IMR-90 (cell line): ENCODE results near the gene NPPA. TPM values are rescaled to one million over a fixed set of nuclear protein-coding genes. Genes with fewer than 3 reads are reported as not detected.
A peak's percentile ranks its signal among the peaks of the same experiment; 100 is the strongest.

Experiments
- ATAC-seq: fragments of 200-7000 bp; cut with Tn5 transposase; 2 replicates; pipeline ENCODE4 v1.9.1; 2020; ENCODE audit warnings: low read depth, mild to moderate bottlenecking, moderate library complexity
- BruUV-seq: library from RNA; stranded (reverse); fragments of 400-500 nt; replicated peaks from 2 replicates; lab custom pipeline; 2021; lab: Mats Ljungman, UMichigan
- CTCF ChIA-PET: fragments of 300-600 bp; formaldehyde crosslinking; extraction: SDS; loops from one replicate; lab custom pipeline; 2021; ENCODE audit warnings: antibody characterized with exemption; lab: Yijun Ruan, JAX
- POLR2A ChIA-PET: fragments of 300-600 bp; sonication (Branson Sonifier 250); formaldehyde crosslinking; loops from one replicate; lab custom pipeline; 2022; ENCODE audit warnings: antibody characterized with exemption; ENCODE audit not compliant: unreplicated experiment; lab: Charles Lee
- DNase-seq: peaks from one replicate; pipeline ENCODE4 v3.0.0; 2013
- H2AFZ ChIP-seq: replicated peaks from 2 replicates; pipeline ENCODE3; 2013; ENCODE audit warnings: low read length, mild to moderate bottlenecking; ENCODE audit not compliant: poor library complexity
- H2AK5ac ChIP-seq: 2 replicates; pipeline ENCODE4 v1.6.1; 2013; ENCODE audit warnings: low read depth, low read length, inconsistent platforms
- H2AK9ac ChIP-seq: replicated peaks from 2 replicates; pipeline ENCODE3; 2013; ENCODE audit warnings: mild to moderate bottlenecking, low read depth, low read length, moderate library complexity; ENCODE audit not compliant: poor library complexity
- H2BK120ac ChIP-seq: 2 replicates; pipeline ENCODE4 v1.6.1; 2013; ENCODE audit warnings: low read depth, low read length, inconsistent platforms
- H2BK15ac ChIP-seq: 3 replicates; pipeline ENCODE4 v1.6.1; 2013; ENCODE audit warnings: low read depth, low read length, inconsistent platforms
- H2BK20ac ChIP-seq: 2 replicates; pipeline ENCODE4 v1.6.1; 2013; ENCODE audit warnings: low read depth, mild to moderate bottlenecking, inconsistent platforms, low read length, moderate library complexity
- H2BK5ac ChIP-seq: 2 replicates; pipeline ENCODE4 v1.6.1; 2013; ENCODE audit warnings: mild to moderate bottlenecking, low read depth, low read length, inconsistent platforms; ENCODE audit not compliant: poor library complexity, severe bottlenecking
- H3K14ac ChIP-seq: replicated peaks from 2 replicates; pipeline ENCODE4 v1.6.1; 2013; ENCODE audit warnings: low read depth, low read length, inconsistent platforms
- H3K18ac ChIP-seq: 2 replicates; pipeline ENCODE4 v1.6.1; 2013; ENCODE audit warnings: low read depth, low read length, control low read depth
- H3K23ac ChIP-seq: 2 replicates; pipeline ENCODE4 v1.6.1; 2013; ENCODE audit warnings: low read depth, low read length, inconsistent platforms
- H3K27ac ChIP-seq: 2 replicates; pipeline ENCODE4 v1.5.1; 2013; ENCODE audit warnings: mild to moderate bottlenecking, control low read depth, low read length; ENCODE audit not compliant: insufficient read depth
- H3K27me3 ChIP-seq: 2 replicates; pipeline ENCODE4 v1.6.1; 2013; ENCODE audit warnings: low read length; ENCODE audit not compliant: control insufficient read depth, insufficient read depth
- H3K36me3 ChIP-seq: 2 replicates; pipeline ENCODE4 v1.6.1; 2013; ENCODE audit warnings: low read length, mixed read lengths; ENCODE audit not compliant: control insufficient read depth, insufficient read depth
- H3K4ac ChIP-seq: 2 replicates; pipeline ENCODE4 v1.6.1; 2013; ENCODE audit warnings: low read depth, low read length, inconsistent platforms
- H3K4me1 ChIP-seq: 2 replicates; pipeline ENCODE4 v1.6.1; 2013; ENCODE audit warnings: low read length, mixed read lengths; ENCODE audit not compliant: control insufficient read depth, insufficient read depth
- H3K4me2 ChIP-seq: 2 replicates; pipeline ENCODE4 v1.6.1; 2013; ENCODE audit warnings: low read depth, mild to moderate bottlenecking, control low read depth, low read length, moderate library complexity
- H3K4me3 ChIP-seq: 2 replicates; pipeline ENCODE4 v1.5.1; 2013; ENCODE audit warnings: low read depth, mild to moderate bottlenecking, control low read depth, low read length, moderate library complexity; ENCODE audit not compliant: insufficient read depth
- H3K56ac ChIP-seq: 2 replicates; pipeline ENCODE4 v1.6.1; 2013; ENCODE audit warnings: low read length, inconsistent platforms; ENCODE audit not compliant: insufficient read depth; ENCODE audit errors: extremely low read depth
- H3K79me1 ChIP-seq, 2 experiments: 2 replicates each; pipeline ENCODE4 v1.6.1; 2013; ENCODE audit warnings: low read length in 2 of 2, inconsistent platforms in 1 of 2, low read depth in 1 of 2
- H3K9ac ChIP-seq: 2 replicates; pipeline ENCODE4 v1.6.1; 2013; ENCODE audit warnings: low read depth, low read length, control low read depth
- H3K9me1 ChIP-seq: 2 replicates; pipeline ENCODE4 v1.6.1; 2013; ENCODE audit warnings: low read length, inconsistent platforms; ENCODE audit not compliant: insufficient read depth
- H3K9me3 ChIP-seq: 2 replicates; pipeline ENCODE4 v1.6.1; 2013; ENCODE audit warnings: low read length; ENCODE audit not compliant: control insufficient read depth, insufficient read depth
- H4K20me1 ChIP-seq: 2 replicates; pipeline ENCODE4 v1.6.1; 2013; ENCODE audit warnings: low read length, inconsistent platforms; ENCODE audit not compliant: insufficient read depth
- H4K5ac ChIP-seq: 2 replicates; pipeline ENCODE4 v1.6.1; 2013; ENCODE audit warnings: mild to moderate bottlenecking, low read depth, low read length, control low read depth
- H4K8ac ChIP-seq, 2 experiments: 2 replicates each; pipeline ENCODE4 v1.6.1; 2013; ENCODE audit warnings: low read depth in 2 of 2, low read length in 2 of 2, control low read depth in 1 of 2, inconsistent platforms in 1 of 2
- H4K91ac ChIP-seq: 2 replicates; pipeline ENCODE4 v1.6.1; 2013; ENCODE audit warnings: low read depth, low read length, inconsistent platforms; ENCODE audit not compliant: insufficient read depth
- CEBPB ChIP-seq: IDR thresholded peaks from 2 replicates; pipeline ENCODE4 v1.6.1; 2012; ENCODE audit warnings: low read depth, low read length, improper control_type of control experiment
- CHD1 ChIP-seq: IDR thresholded peaks from 2 replicates; pipeline ENCODE4 v1.6.1; 2012; ENCODE audit warnings: low read depth, low read length, improper control_type of control experiment
- MAFK ChIP-seq: IDR thresholded peaks from 2 replicates; pipeline ENCODE4 v1.6.1; 2012; ENCODE audit warnings: low read depth, low read length, improper control_type of control experiment
- MAZ ChIP-seq: IDR thresholded peaks from 2 replicates; pipeline ENCODE4 v1.6.1; 2012; ENCODE audit warnings: low read depth, mild to moderate bottlenecking, low read length, improper control_type of control experiment, moderate library complexity, borderline replicate concordance
- NFE2L2 ChIP-seq: fragments of 150-350 bp; IDR thresholded peaks from 2 replicates; pipeline ENCODE4 v1.6.1; 2016; ENCODE audit warnings: low read depth, mild to moderate bottlenecking, low read length
- WGBS, 2 experiments: methylation state at CpG; one replicate each; pipeline versions ENCODE4 v1.1.5 to v1.1.7; 2013; ENCODE audit warnings: missing lambda C conversion rate in 2 of 2; ENCODE audit not compliant: insufficient read length in 1 of 2; ENCODE audit errors: extremely low coverage in 2 of 2; 5-methylcytosine and 5-hydroxymethylcytosine counted together
- dilution Hi-C: fragments of 300-500 bp; cut with HindIII; formaldehyde crosslinking; loops from one replicate; pipeline ENCODE4 v1.14.3; 2018; ENCODE audit warnings: low sequenced_read_pairs; ENCODE audit not compliant: unreplicated experiment
- in situ Hi-C: fragments of 300-500 bp; cut with MboI; formaldehyde crosslinking; loops from 3 replicates; pipeline ENCODE4 v1.14.3; 2019; ENCODE audit warnings: low sequenced_read_pairs, inconsistent platforms, mixed read lengths
- intact Hi-C: fragments of 100-400 bp; cut with micrococcal nuclease; formaldehyde crosslinking; loops from 2 replicates; pipeline ENCODE4 v1.10.0; 2022
- polyA plus RNA-seq, 3 experiments: library from polyadenylated mRNA; depleted of rRNA; stranded (reverse); fragments of >200 nt; gene quantifications; 2 replicates each; pipeline ENCODE4 v1.2.3, GENCODE V29; 2012; ENCODE audit warnings: low replicate concordance in 1 of 3
- total RNA-seq: library from RNA; depleted of rRNA; stranded (reverse); fragments of >200 nt; gene quantifications from 2 replicates; pipeline ENCODE4 v1.2.3, GENCODE V29; 2012
- TF ChIP-seq, protein P1 (sequence below): conservative IDR thresholded peaks from 2 replicates; pipeline ENCODE4 v1.5.1; 2012; ENCODE audit warnings: mild to moderate bottlenecking, low read depth, low read length, improper control_type of control experiment
- TF ChIP-seq, protein P2 (sequence below): fragments of 150-350 bp; IDR thresholded peaks from 2 replicates; pipeline ENCODE4 v1.6.1; 2017; ENCODE audit warnings: mild to moderate bottlenecking, antibody characterized with exemption, low read length, low read depth

NPPA gene
- total and polyA plus RNA-seq, 2 of the 4 experiments (the other 2 are of a cell fraction), result not detected

- Histone ChIP-seq H3K27ac (peak overlapping the region; percentile 63), H3K27me3 (no peaks in the 10 kb centered on the region), H3K9me1 (peaks cover 3% of the 10 kb centered on the region; the same call in 1 of the 2 replicates), H3K4ac (peak overlapping the region; percentile 84), H3K4me1 (peaks cover 13% of the 10 kb centered on the region), H2BK15ac (no peak overlapping the region), H4K5ac (peak overlapping the region; percentile 87), H3K23ac (peak overlapping the region; percentile 73), H2AK5ac (peak overlapping the region; percentile 96; the same call in 1 of the 2 replicates), H3K9ac (peak overlapping the region; percentile 60), H4K20me1 (no peaks in the 10 kb centered on the region; the same call in 1 of the 2 replicates), H2BK20ac (no peak overlapping the region), H2BK120ac (peak overlapping the region; percentile 15; the same call in 1 of the 2 replicates), H2AK9ac (peak overlapping the region; percentile 95), H3K18ac (peak overlapping the region; percentile 74), H2AFZ (peak overlapping the region; percentile 92), H4K91ac (peak overlapping the region; percentile 70; the same call in 1 of the 2 replicates), H3K4me2 (peak overlapping the region; percentile 89), H3K9me3 (no peaks in the 10 kb centered on the region), H2BK5ac (peak overlapping the region; percentile 76), H3K79me1 (peaks cover 9 to 54% of the 10 kb centered on the region in 2 experiments; a peak in 3 of 4 replicates), H3K36me3 (peaks cover 17% of the 10 kb centered on the region), H3K56ac (0 out of 2 replicates have a peak overlapping the region, but pooled peaks have one; percentile 34), H3K14ac (peak overlapping the region; percentile 55), H3K4me3 (peak overlapping the region; percentile 53), H4K8ac (peak overlapping the region; percentile 19 to 81; a peak in 3 of 4 replicates)
- POLR2A ChIA-PET, result no interaction called here
- intact Hi-C loops, result loop anchor here (2.0 to 5.0 kb wide), 2 partner anchors 66 to 120 kb away; partner anchors contain the start of genes AGTRAP and MAD2L2
- TF ChIP-seq, protein P1, sequence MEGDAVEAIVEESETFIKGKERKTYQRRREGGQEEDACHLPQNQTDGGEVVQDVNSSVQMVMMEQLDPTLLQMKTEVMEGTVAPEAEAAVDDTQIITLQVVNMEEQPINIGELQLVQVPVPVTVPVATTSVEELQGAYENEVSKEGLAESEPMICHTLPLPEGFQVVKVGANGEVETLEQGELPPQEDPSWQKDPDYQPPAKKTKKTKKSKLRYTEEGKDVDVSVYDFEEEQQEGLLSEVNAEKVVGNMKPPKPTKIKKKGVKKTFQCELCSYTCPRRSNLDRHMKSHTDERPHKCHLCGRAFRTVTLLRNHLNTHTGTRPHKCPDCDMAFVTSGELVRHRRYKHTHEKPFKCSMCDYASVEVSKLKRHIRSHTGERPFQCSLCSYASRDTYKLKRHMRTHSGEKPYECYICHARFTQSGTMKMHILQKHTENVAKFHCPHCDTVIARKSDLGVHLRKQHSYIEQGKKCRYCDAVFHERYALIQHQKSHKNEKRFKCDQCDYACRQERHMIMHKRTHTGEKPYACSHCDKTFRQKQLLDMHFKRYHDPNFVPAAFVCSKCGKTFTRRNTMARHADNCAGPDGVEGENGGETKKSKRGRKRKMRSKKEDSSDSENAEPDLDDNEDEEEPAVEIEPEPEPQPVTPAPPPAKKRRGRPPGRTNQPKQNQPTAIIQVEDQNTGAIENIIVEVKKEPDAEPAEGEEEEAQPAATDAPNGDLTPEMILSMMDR, result no peak
- TF ChIP-seq MAZ (peak; percentile 68; the same call in 1 of the 2 replicates), CEBPB (no peak), MAFK (no peak), NFE2L2 (no peak), CHD1 (no peak)
- TF ChIP-seq, protein P2, sequence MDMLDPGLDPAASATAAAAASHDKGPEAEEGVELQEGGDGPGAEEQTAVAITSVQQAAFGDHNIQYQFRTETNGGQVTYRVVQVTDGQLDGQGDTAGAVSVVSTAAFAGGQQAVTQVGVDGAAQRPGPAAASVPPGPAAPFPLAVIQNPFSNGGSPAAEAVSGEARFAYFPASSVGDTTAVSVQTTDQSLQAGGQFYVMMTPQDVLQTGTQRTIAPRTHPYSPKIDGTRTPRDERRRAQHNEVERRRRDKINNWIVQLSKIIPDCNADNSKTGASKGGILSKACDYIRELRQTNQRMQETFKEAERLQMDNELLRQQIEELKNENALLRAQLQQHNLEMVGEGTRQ, result peak; percentile 35; the same call in 1 of the 2 replicates
- no TSS peak for BruUV-seq
- ATAC-seq (no peak), DNase-seq (peak; percentile 7)
- in situ Hi-C loops, result no loop called here
- 40% methylated on average over 1 of the region's 6 CpGs; no CpG with 5 or more reads in 1 of the 2 experiments for WGBS, 2 experiments
- CTCF ChIA-PET, result interaction anchor here (1.0 kb wide), 1 partner anchor 15 kb away, joined by 3 read pairs; no protein-coding TSS in a partner anchor
- dilution Hi-C loops, result no loop called here
These were observed 45.0 kb downstream of the NPPA start for GRCh38 chr1:11802616-11802972.
